ENCODE results near the gene TNK1.
A peak's percentile ranks its signal among the peaks of the same experiment; 100 is the strongest.

Gene TNK1

DNA sequence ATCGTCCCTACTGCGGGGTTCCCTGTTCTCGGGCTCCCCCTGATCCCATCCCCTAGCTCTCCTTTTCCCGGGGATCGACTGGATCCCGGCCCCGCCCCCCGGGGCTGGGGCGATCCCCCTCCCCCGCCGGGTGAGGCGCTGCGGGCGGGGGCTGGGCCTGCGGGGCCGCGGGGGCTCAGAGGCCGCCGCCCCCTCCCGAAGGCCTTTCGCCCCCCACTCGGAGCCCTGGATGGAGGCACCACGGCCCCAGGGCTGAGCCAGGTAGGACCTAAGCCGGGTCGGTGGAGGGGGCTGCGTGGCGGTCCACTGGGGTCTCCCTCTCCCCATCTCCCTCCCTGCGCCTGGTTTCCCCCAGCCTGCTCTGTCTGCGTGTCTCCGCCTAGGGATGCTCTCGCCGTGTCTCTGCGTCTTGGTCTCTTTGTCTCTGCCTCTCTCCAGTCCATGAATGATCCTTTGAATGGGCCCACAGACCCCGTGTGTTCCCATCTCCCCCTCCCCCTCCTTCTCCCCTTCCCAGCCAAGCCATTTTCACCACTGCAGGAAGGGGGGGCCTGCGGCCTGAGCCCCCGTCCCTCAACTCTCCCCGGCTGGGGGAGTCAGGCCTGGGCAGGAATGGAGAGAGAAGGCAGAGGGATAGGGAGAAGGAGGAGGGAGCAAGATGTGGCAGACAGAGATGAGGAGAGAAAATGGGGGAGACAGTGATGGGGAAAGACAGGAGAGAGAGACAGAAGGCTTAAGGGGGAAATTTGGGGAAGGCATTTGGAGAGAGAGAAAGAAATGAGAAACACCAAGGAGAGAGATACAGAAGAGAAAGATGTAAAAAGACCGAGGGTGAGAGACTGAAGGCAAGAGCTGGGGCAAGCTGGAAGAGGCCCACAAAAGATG is 24.7 kb downstream of the TNK1 start:
- Histone ChIP-seq H3F3A (ENCODE audit: insufficient read depth) (no peaks in the 10 kb centered on the region), H4K20me1 (ENCODE audit: low read depth, low read length) (no peaks in the 10 kb centered on the region), H3K9me3 (ENCODE audit: insufficient read depth, low read length) (no peaks in the 10 kb centered on the region), H3K4me2 (ENCODE audit: low read depth, low read length, poor library complexity, severe bottlenecking) (peak overlapping the region; percentile 73), H3K79me2 (ENCODE audit: insufficient read depth, low read length) (no peaks in the 10 kb centered on the region), H3K36me3 (ENCODE audit: low read length) (no peaks in the 10 kb centered on the region), H3K9me2 (replicated peaks; ENCODE audit: insufficient read depth, low read length) (no peaks in the 10 kb centered on the region), H3K9ac (ENCODE audit: low read length) (no peak overlapping the region), H3K27ac (ENCODE audit: low read depth, low read length) (no peak overlapping the region), H3K27me3 (ENCODE audit: low read length) (no peaks in the 10 kb centered on the region), H2AFZ (ENCODE audit: low read depth, low read length, severe bottlenecking) (no peak overlapping the region), H3K4me3 (ENCODE audit: insufficient read depth, low read length, poor library complexity, severe bottlenecking) (no peak overlapping the region)
- TF ChIP-seq, protein P1, sequence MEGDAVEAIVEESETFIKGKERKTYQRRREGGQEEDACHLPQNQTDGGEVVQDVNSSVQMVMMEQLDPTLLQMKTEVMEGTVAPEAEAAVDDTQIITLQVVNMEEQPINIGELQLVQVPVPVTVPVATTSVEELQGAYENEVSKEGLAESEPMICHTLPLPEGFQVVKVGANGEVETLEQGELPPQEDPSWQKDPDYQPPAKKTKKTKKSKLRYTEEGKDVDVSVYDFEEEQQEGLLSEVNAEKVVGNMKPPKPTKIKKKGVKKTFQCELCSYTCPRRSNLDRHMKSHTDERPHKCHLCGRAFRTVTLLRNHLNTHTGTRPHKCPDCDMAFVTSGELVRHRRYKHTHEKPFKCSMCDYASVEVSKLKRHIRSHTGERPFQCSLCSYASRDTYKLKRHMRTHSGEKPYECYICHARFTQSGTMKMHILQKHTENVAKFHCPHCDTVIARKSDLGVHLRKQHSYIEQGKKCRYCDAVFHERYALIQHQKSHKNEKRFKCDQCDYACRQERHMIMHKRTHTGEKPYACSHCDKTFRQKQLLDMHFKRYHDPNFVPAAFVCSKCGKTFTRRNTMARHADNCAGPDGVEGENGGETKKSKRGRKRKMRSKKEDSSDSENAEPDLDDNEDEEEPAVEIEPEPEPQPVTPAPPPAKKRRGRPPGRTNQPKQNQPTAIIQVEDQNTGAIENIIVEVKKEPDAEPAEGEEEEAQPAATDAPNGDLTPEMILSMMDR (IDR thresholded peaks at IDR 0.05; ENCODE audit: insufficient read depth, low read length, poor library complexity, severe bottlenecking): no peak
- no peak for TF ChIP-seq EZH2phosphoT487 (conservative IDR thresholded peaks at IDR 0.05; ENCODE audit: low read length)

DNA sequence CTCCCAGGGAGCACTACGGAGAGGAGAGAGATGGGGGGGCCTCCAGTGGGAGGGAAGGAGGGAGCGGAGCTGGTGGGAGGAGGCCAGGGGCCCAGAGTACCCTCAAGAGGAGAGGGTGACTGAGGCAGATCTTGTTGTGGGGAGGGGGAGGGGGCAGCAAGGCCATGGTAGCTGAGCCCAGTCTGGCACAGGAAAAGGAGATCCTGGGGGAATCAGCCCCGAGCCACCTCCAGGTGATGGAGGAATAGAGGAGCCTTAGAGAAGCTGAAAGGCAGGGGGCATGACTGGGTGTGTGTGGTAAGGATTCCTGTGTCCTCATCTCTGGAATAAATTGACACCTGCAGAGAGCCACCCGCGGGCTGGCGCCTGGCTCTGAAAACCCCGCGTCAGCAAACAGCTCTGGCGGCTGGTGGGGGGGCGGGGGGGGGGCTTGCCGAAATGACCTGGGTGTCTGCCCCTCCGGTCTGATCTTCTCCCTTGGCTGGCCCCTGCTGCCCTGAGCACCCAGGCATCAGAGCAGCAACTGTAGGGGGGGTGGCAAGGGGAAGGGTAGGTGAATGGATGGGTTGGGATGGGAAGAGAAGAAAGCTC is 25.4 kb downstream of the TNK1 start:
- Histone ChIP-seq H3K4me3 (ENCODE audit: insufficient read depth, low read length, poor library complexity, severe bottlenecking) (no peak overlapping the region), H3K4me2 (ENCODE audit: low read depth, low read length, poor library complexity, severe bottlenecking) (no peak overlapping the region)

DNA sequence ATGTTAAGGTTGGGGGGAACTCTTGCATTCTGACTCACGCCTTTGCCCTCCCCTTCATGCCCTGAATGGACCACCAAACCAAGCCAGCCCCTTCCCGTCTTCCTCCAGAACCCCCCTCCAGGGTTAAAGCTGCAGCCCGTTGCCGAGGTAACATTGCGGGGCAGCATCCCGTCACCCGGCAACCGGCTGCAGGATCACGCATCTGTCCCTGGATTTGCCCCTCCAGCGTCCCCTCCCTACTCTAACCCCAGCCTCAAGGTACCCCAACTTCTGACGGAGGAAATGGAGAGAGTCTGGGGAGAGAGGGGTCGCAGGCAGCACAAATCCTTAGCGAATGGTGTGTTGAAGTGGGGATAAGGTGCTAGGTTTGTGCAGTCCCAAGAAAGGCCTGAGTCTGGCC is 26.2 kb downstream of the TNK1 start:
- no peaks in the 10 kb centered on the region for H3K27me3 ChIP-seq (ENCODE audit: low read length)
- H3K36me3 ChIP-seq (ENCODE audit: low read length): no peaks in the 10 kb centered on the region
- no peaks in the 10 kb centered on the region for H3F3A ChIP-seq (ENCODE audit: insufficient read depth)
- no peaks in the 10 kb centered on the region for H3K79me2 ChIP-seq (ENCODE audit: insufficient read depth, low read length)
- no peak overlapping the region for H3K4me2 ChIP-seq (ENCODE audit: low read depth, low read length, poor library complexity, severe bottlenecking)
- no peak overlapping the region for H3K9ac ChIP-seq (ENCODE audit: low read length)
- H3K27ac ChIP-seq (ENCODE audit: low read depth, low read length): no peak overlapping the region
- H3K9me2 ChIP-seq (replicated peaks; ENCODE audit: insufficient read depth, low read length): no peaks in the 10 kb centered on the region
- no peaks in the 10 kb centered on the region for H3K9me3 ChIP-seq (ENCODE audit: insufficient read depth, low read length)
- H4K20me1 ChIP-seq (ENCODE audit: low read depth, low read length): no peaks in the 10 kb centered on the region
- no peak overlapping the region for H2AFZ ChIP-seq (ENCODE audit: low read depth, low read length, severe bottlenecking)
- TF ChIP-seq, protein P1 (IDR thresholded peaks at IDR 0.05; ENCODE audit: insufficient read depth, low read length, poor library complexity, severe bottlenecking): no peak
- no peak for TF ChIP-seq EZH2phosphoT487 (conservative IDR thresholded peaks at IDR 0.05; ENCODE audit: low read length)
- no peak overlapping the region for H3K4me3 ChIP-seq (ENCODE audit: insufficient read depth, low read length, poor library complexity, severe bottlenecking)

More for the DNA sequence above, 25.4 kb downstream of the TNK1 start:
- no peak overlapping the region for H3K27ac ChIP-seq (ENCODE audit: low read depth, low read length)
- H3K9ac ChIP-seq (ENCODE audit: low read length): no peak overlapping the region
- H4K20me1 ChIP-seq (ENCODE audit: low read depth, low read length): no peaks in the 10 kb centered on the region
- H3K9me3 ChIP-seq (ENCODE audit: insufficient read depth, low read length): no peaks in the 10 kb centered on the region
- no peaks in the 10 kb centered on the region for H3K9me2 ChIP-seq (replicated peaks; ENCODE audit: insufficient read depth, low read length)
- H3K27me3 ChIP-seq (ENCODE audit: low read length): no peaks in the 10 kb centered on the region
- H2AFZ ChIP-seq (ENCODE audit: low read depth, low read length, severe bottlenecking): no peak overlapping the region
- no peaks in the 10 kb centered on the region for H3F3A ChIP-seq (ENCODE audit: insufficient read depth)
- TF ChIP-seq EZH2phosphoT487 (conservative IDR thresholded peaks at IDR 0.05; ENCODE audit: low read length): no peak
- TF ChIP-seq, protein P1 (IDR thresholded peaks at IDR 0.05; ENCODE audit: insufficient read depth, low read length, poor library complexity, severe bottlenecking): no peak
- no peaks in the 10 kb centered on the region for H3K79me2 ChIP-seq (ENCODE audit: insufficient read depth, low read length)
- no peaks in the 10 kb centered on the region for H3K36me3 ChIP-seq (ENCODE audit: low read length)

Data from SU-DHL-6 (cell line).